HG03139 (cell line): ENCODE results near the gene NTRK3.

ENCODE experiments used
- ATAC-seq: cut with Tn5 transposase; IDR thresholded peaks from one replicate; pipeline ENCODE4 v1.9.1; 2021; ENCODE audit not compliant: unreplicated experiment

Gene NTRK3

DNA sequence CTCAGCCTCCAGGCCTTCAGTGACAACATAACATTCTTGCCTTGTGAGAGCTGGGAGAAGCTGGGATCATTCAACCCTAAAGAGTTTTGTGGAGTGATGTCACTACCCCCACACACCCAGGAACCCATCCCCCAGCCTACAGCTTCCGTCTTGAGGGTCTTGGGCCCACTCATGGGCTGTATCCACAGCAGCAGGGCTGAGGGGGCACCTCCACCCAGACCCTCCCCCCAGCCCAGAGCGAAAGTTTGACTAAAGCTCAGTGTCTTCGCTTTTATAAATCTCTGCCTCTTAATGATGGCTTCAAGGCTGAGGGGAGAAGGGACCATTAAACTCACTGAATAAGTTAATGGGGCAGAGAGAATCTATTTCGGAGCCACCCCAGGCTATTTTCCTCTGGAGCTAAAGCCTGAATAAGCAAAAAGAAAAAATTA lies 23.8 kb downstream of the NTRK3 start:
- ATAC-seq = no peak

DNA sequence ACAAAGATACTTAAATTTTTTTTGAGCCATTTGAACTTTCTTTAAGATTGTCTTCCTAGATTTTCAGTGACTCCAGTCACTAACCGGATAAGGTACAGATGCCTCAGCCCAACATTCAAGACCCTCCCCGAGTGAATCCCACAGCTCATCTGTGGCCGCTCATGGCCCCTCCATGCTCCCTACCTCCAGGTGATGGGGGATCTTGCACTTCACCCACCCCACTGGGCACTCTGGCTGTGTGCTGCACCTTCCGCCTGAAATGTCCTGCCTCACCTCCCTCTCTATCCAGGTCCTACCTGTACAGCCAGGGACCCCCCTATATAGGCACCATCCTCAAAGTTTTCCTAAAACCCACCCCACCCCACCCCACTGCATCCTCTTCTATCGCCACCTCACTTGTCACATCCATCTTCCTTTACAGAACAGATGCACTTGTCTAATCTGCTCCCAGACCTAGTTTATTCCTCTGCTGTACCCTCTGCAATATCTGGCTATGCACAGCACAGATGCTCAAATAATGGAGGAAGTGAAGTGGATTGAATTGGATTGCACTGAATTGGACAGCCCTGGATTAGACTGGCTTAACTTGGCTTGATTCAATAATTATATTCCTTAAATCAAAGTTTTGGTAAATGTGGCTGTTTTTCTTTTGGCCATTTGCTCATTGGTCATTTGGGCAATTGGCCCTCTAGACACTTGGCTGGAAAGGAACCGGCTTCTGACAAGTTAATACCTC lies 24.5 kb downstream of the NTRK3 start:
- ATAC-seq = no peak

DNA sequence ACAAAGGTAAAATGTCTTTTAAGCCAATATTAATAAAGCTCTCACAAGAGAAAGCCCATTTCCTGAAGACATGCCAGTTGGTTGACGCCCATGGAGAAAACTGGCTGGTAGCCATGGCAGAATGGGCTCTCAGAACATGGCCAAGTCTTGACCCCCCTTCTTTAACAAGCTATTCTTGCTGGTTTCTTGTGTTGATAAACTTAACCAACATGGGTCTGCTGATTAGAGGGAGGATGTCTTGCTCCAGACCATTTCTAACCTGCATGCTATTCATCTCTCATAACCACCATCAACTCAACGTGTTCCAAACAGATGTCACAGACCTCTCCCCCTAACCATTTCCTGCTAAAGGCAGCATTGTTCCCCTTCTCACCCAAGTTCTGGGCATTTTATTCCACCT lies 25.7 kb downstream of the NTRK3 start:
- ATAC-seq = no peak

DNA sequence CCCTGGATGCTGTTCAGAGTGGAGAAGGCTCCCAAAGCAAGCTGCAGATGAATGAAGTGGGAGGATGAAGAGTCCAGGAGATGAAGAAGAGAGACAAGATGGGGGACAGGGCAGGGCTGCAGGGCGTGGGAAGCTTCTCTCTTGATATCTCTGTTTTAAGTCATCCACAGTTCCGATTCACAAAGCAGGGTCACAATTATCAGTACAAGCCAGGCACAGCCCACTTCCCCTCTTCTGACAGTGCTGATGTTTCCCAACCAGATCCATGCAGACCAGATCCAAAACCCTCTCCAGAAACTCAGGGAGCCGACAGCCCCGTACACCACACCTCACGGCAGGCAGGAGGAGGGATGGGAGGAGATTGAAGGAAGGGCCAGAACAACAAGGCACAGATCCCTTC lies 31.1 kb downstream of the NTRK3 start:
- no peak for ATAC-seq

DNA sequence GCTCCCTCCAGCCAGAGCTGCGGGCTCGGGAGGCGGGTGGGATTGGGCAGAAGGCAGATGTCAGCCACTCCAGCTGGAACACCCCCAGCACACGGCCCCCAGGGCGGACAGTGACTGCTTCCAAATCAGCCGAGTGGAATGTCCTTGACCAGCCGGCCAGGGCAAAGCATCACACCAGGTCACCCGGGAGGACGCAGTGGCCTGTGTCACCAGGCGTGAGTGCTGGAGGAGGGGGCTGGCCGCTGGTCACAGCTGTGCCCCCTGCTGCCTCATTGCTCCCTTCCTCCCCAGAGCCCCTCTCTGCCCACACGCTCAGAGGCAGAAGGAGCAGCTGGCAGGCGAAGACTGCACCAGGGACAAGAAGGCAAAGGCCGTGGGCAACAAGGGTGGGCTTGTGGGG lies 33.5 kb downstream of the NTRK3 start:
- no peak for ATAC-seq

- no peak for ATAC-seq
Measured at GRCh38 chr15:88221836-88222235, 34.7 kb downstream of the NTRK3 start.

GRCh38 chr15:88220443-88221335 lies 35.9 kb downstream of the NTRK3 start:
- no peak for ATAC-seq

DNA sequence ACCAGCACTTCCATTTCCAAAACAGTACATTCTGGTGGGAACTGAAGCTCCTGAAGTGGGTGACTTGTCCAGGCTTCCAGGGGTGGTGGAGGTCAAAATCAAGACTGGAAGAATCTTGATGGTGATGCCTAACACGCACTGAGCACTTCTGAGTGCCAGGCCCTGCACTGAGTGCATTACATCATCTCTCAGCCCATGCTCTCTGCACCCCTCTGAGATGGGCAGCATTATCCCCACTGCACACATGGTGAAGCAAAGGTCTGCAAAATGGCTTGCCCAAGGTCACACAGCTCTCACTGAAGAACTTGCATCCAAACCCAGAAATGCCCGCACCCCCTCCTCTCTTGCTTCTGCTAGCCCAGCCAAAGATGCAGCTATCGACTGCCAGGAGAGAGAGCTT lies 36.9 kb downstream of the NTRK3 start:
- no peak for ATAC-seq

DNA sequence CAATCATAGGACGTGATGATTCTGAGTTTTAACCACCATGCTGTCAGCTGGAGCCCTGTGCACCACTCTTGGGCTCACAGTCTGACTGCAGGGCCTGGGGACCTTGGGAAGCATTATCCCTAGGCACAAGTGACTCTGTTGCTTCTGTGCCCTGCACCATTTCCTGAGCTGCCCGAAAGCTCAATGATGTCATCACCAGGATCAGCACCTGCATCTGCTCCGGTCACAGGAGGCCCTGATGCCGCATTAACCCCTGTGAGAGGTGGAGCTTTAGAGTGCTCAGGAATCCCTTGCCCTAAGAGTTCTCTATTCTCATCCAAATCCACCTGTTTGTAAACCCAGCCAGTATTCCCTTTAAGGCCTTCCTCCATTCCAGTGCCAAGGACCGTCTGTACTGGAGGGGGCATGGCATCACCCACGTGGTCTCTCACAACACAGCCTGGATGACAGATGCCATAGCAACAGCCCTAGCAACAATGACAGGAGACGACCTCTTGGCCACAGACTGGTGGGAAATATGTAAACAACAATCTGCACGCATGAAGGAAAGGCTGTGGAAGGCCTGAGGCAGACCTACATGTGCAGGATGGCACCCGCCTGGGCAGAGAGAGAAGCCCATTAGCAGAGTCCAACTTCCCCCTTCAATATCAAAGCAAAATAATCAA lies 37.9 kb downstream of the NTRK3 start:
- ATAC-seq = no peak

DNA sequence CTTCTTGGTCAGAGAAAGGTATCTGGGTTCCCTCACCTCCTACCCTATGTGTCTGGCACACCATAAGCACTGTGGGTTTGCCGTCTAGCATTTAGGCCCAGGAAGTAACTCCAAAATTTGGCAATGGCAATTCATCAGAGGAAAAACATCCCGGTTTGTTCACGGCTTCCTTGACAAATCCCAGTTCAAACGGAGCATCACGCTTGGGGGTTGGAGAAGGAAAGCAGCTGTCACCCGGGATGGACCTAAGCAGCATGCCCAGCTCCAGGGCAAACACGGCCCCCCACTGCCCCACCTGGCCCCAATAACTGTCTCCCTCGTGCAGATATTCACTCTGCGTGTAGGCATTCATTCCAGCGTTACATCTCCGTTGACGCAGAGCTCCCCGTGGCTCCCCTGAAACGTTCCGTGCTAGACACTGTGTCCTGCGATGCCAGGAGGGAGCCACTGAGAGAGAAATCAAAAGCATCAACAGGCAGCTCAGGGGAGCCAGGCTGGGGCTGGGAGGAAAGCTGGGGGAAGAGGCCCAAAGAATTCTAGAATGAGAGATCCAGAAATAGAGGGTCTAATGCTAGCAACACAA lies 41.4 kb downstream of the NTRK3 start:
- ATAC-seq = no peak

GRCh38 chr15:88209111-88209510 lies 47.4 kb downstream of the NTRK3 start:
- ATAC-seq = no peak

- ATAC-seq = no peak
Measured at GRCh38 chr15:88208396-88208795, 48.1 kb downstream of the NTRK3 start.

- ATAC-seq = no peak
Measured at GRCh38 chr15:88207565-88207964, 49.0 kb downstream of the NTRK3 start.

DNA sequence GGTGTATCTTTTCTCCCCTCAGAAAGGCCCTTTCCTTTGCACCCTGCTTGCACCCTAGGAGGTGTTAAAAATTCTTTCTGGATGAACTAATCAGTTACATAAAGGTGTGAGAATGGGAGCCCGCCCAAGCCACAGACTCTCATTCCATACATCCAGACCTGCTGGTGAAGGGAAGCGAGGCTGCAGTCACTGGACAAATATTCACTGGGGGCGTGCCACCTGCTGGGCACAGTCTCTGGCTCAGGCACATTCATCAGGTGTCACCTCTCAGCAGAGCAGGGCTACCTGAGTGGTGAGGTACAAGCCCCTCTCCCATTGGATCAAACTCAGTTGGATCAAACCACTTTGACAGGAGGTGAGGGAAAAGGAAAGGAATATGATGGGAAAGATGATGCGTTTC lies 52.0 kb downstream of the NTRK3 start:
- no peak for ATAC-seq

DNA sequence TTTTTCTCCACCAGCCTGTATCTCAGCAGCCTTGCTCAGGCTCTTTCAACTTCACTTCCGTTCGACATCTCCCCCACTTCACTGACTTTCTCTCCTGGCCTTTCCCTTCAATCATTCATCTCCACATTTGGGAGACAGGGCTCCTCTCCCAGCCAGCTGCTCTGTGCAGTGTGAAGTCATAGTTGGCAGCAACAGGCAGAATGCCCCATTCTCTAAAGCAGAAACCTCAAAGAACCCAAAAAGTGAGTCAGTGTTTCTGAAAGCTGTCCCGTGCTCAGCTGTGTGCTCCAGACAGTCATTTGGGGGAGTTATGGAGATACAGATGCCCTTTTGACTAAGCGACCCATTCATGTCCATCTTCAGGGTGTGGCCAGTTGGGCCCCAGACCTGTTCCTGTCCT lies 54.3 kb downstream of the NTRK3 start:
- ATAC-seq = no peak

GRCh38 chr15:88201207-88201606 lies 55.3 kb downstream of the NTRK3 start:
- no peak for ATAC-seq

GRCh38 chr15:88196961-88197360 lies 59.6 kb downstream of the NTRK3 start:
- no peak for ATAC-seq

- no peak for ATAC-seq
Measured at GRCh38 chr15:88194162-88194561, 62.4 kb downstream of the NTRK3 start.

DNA sequence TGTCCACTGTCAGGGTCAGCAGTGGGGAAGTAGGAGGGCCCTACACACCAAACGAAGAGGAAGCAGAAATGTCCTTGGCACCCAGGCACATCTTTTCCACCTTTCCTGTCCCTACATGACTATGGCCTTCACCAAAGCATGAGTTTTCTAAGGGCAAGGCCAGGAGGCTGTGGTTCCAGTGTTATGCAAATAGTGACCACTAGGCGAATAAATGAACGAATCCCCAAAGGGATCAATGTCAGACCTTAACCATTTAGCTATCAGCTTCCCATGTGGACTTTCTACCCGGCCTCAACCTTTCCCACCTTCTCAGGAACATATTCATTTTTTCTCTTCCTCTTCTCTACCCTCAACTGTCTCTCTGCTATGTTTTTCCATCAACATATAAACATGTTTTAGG lies 63.1 kb downstream of the NTRK3 start:
- no peak for ATAC-seq

- ATAC-seq = no peak
Measured at GRCh38 chr15:88191812-88192165, 64.8 kb downstream of the NTRK3 start.

DNA sequence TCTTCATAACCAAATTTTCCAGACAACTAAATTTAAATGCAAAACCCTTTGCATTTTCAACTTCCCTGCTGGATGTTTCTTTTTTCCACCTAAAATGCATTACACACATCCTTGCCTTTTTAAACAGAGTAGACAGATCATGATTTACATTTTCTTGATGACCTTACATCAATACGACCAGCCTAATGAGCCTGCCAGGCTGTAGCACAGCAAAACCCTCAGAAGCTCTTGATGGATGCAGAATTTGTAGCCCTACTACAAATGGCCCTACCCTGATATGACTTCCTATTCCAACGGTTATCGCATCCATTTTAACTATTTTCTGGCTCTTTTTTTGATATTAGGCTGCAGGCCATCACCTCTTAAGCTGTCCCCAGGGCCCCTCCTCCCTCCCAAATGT lies 66.3 kb downstream of the NTRK3 start:
- no peak for ATAC-seq

DNA sequence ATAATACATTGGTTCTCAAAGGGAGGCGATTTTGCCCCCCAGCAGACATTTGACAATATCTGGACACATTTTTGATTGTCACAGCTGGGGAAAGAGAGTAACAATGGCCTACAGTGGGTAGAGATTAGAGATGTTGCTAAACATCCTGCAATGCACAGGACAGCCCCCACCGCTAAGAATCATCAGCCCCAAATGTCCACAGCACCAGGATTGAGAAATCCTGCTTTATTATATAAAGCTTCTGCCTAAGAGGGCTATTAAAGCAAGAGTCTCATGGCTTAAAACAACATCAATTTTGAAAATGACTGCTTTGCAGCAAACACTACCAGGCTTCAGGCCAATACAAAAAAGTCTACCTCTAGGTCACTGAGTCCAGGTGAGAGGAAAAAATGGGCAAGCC lies 68.2 kb downstream of the NTRK3 start:
- no peak for ATAC-seq
